ENCODE results near the gene CDH5.
"Not testable (repeated sequence)": the region's sequence is repeated elsewhere in the genome, so short reads cannot be mapped to it uniquely, and the experiment has no call there.

CDH5 gene

GRCh38 chr16:66438536-66438935 lies 72.0 kb downstream of the CDH5 start:
- no peak for DNase-seq (ENCODE audit: low spot score)

GRCh38 chr16:66439051-66439730 lies 72.7 kb downstream of the CDH5 start:
- no peak for DNase-seq (ENCODE audit: low spot score)

GRCh38 chr16:66440271-66440802 lies 73.8 kb downstream of the CDH5 start:
- no peak for DNase-seq (ENCODE audit: low spot score)

- no peak for DNase-seq (ENCODE audit: low spot score)
Measured at GRCh38 chr16:66440970-66441369, 74.5 kb downstream of the CDH5 start.

GRCh38 chr16:66441586-66442375 lies 75.3 kb downstream of the CDH5 start:
- DNase-seq (ENCODE audit: low spot score) = no peak

GRCh38 chr16:66442502-66443268 lies 76.2 kb downstream of the CDH5 start:
- no peak for DNase-seq (ENCODE audit: low spot score)

GRCh38 chr16:66443269-66443652 lies 76.8 kb downstream of the CDH5 start:
- no peak for DNase-seq (ENCODE audit: low spot score)

- no peak for DNase-seq (ENCODE audit: low spot score)
Measured at GRCh38 chr16:66444049-66444481, 77.6 kb downstream of the CDH5 start.

- no peak for DNase-seq (ENCODE audit: low spot score)
Measured at GRCh38 chr16:66446737-66447136, 80.2 kb downstream of the CDH5 start.

GRCh38 chr16:66447491-66447890 lies 81.0 kb downstream of the CDH5 start:
- no peak for DNase-seq (ENCODE audit: low spot score)

- no peak for DNase-seq (ENCODE audit: low spot score)
Measured at GRCh38 chr16:66451548-66451947, 85.1 kb downstream of the CDH5 start.

GRCh38 chr16:66453230-66453629 lies 86.7 kb downstream of the CDH5 start:
- not testable (repeated sequence) for DNase-seq (ENCODE audit: low spot score)
